ENCODE data around the gene MASP1.

The MASP1 gene

GRCh38 chr3:187291512-187292132, at the start of gene MASP1:
Gene MASP1, minus strand, starts transcription at chr3:187291737. Its CDS starts 105 bp downstream, at chr3:187291632.
- no peak for DNase-seq

- DNase-seq, result no peak
These were observed 49.0 kb upstream of the MASP1 start for GRCh38 chr3:187340578-187340977.

- DNase-seq, result no peak
These were observed 44.8 kb upstream of the MASP1 start for GRCh38 chr3:187336322-187336721.

GRCh38 chr3:187334904-187335303, 43.4 kb upstream of the MASP1 start:
- no peak for DNase-seq

GRCh38 chr3:187328691-187329090, 37.2 kb upstream of the MASP1 start:
- no peak for DNase-seq

- DNase-seq, result no peak
These were observed 36.3 kb upstream of the MASP1 start for GRCh38 chr3:187327845-187328244.

GRCh38 chr3:187325632-187326031, 34.1 kb upstream of the MASP1 start:
- DNase-seq, result no peak

GRCh38 chr3:187323091-187323490, 31.6 kb upstream of the MASP1 start:
- no peak for DNase-seq

- no peak for DNase-seq
These were observed 30.8 kb upstream of the MASP1 start for GRCh38 chr3:187322291-187322690.

- no peak for DNase-seq
These were observed 30.2 kb upstream of the MASP1 start for GRCh38 chr3:187321766-187322165.

GRCh38 chr3:187319699-187320302, 28.3 kb upstream of the MASP1 start:
- peak; percentile 67 for DNase-seq

GRCh38 chr3:187318819-187319616, 27.5 kb upstream of the MASP1 start:
- DNase-seq, result peak; percentile 40

- no peak for DNase-seq
These were observed 24.3 kb upstream of the MASP1 start for GRCh38 chr3:187315872-187316271.

GRCh38 chr3:187314176-187314575, 22.6 kb upstream of the MASP1 start:
- no peak for DNase-seq

- no peak for DNase-seq
These were observed 19.5 kb upstream of the MASP1 start for GRCh38 chr3:187310954-187311470.

GRCh38 chr3:187310226-187310625, 18.7 kb upstream of the MASP1 start:
- no peak for DNase-seq

- no peak for DNase-seq
These were observed 14.3 kb upstream of the MASP1 start for GRCh38 chr3:187305881-187306280.

- no peak for DNase-seq
These were observed 8.1 kb upstream of the MASP1 start for GRCh38 chr3:187299611-187300010.

GRCh38 chr3:187296911-187297310, 5.4 kb upstream of the MASP1 start:
- no peak for DNase-seq

- DNase-seq, result no peak
These were observed 4.5 kb upstream of the MASP1 start for GRCh38 chr3:187296058-187296457.

- no peak for DNase-seq
These were observed 3.9 kb upstream of the MASP1 start for GRCh38 chr3:187295316-187296034.

GRCh38 chr3:187293516-187294430, 2.2 kb upstream of the MASP1 start:
- DNase-seq, result no peak
